C4-2B (cell line): Measurements from ENCODE around the gene SOX9.
"Not testable (repeated sequence)": the region's sequence is repeated elsewhere in the genome, so short reads cannot be mapped to it uniquely, and the experiment has no call there.

Source experiments
- H3K27ac ChIP-seq: fragments of 450-650 bp; 2 replicates; pipeline ENCODE4 v1.5.1; 2017
- ZFX ChIP-seq: fragments of 450-650 bp; IDR thresholded peaks from 2 replicates; pipeline ENCODE4 v1.6.1; 2017
- TF ChIP-seq, protein P1 (sequence below): fragments of 450-650 bp; conservative IDR thresholded peaks from 2 replicates; pipeline ENCODE4 v1.5.1; 2017; ENCODE audit warnings: mild to moderate bottlenecking

SOX9 gene

DNA sequence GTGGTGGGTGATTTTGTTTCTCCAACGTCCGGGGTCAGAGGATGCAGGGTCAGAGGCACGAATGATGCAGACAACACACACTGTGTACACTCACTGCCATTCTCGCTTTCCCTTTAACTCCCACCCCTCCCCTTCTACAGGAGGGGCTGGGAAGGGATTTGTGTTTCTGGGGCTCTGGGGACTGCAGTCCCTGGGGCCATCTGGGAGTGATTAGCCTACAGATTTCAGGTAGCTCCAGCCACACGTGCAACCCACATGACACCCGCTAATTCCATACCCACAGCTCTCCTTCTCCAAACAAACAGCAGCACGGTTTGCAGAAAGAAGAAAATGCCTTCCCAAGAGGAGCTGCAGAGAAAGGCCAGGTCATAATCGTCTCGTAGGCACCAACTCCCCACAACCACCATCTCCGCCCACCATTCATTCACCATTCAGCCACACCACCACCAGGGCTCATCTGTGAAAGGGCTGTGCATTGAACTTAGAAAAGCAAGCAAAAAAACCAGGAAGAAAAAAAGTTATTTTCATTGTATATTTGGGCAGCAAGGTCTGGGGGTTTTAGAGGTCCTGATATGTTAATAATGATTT is 9.4 kb upstream of the SOX9 start:
- TF ChIP-seq, protein P1, sequence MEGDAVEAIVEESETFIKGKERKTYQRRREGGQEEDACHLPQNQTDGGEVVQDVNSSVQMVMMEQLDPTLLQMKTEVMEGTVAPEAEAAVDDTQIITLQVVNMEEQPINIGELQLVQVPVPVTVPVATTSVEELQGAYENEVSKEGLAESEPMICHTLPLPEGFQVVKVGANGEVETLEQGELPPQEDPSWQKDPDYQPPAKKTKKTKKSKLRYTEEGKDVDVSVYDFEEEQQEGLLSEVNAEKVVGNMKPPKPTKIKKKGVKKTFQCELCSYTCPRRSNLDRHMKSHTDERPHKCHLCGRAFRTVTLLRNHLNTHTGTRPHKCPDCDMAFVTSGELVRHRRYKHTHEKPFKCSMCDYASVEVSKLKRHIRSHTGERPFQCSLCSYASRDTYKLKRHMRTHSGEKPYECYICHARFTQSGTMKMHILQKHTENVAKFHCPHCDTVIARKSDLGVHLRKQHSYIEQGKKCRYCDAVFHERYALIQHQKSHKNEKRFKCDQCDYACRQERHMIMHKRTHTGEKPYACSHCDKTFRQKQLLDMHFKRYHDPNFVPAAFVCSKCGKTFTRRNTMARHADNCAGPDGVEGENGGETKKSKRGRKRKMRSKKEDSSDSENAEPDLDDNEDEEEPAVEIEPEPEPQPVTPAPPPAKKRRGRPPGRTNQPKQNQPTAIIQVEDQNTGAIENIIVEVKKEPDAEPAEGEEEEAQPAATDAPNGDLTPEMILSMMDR = no peak
- no peak for TF ChIP-seq ZFX
- H3K27ac ChIP-seq = no peak overlapping the region

DNA sequence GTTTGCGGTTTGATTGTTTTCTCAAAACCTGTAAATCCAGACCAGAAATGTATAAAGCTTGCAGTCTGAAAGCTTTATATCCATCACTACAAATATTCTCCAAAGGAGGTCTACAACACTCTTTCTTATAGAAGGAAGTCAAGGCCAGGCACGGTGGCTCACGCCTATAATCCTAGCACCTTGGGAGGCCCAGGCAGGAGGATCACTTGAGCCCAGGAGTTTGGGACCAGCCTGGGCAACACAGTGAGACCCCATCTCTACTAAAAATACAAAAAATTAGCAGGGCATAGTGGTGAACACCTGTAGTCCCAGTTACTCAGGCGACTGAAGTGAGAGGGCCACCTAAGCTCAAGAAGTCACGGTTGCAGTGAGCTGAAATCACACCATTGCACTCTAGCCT is 8.9 kb upstream of the SOX9 start:
- H3K27ac ChIP-seq = not testable (repeated sequence)

DNA sequence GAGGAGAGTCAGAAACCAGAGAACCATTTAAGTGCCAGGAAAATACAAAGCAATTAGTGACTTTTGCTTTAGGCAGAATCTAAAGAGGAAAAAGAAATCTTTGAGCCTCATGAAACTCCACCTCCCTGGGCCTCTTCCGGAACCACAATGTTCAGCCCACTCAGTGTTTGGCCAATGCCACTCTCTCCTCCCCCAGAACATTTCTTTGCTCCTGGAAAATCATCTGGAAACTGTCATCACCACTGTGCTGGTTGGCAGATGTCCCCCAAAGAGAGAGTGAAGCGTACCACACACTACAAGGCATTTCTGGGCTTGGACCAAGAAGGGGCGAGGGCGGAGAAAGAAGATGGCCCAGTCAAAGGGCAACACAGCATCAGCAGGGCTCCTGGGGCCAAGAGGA is 7.1 kb upstream of the SOX9 start:
- peak; percentile 14; the same call in 1 of the 2 replicates for TF ChIP-seq ZFX
- TF ChIP-seq, protein P1 = no peak
- H3K27ac ChIP-seq = no peak overlapping the region

DNA sequence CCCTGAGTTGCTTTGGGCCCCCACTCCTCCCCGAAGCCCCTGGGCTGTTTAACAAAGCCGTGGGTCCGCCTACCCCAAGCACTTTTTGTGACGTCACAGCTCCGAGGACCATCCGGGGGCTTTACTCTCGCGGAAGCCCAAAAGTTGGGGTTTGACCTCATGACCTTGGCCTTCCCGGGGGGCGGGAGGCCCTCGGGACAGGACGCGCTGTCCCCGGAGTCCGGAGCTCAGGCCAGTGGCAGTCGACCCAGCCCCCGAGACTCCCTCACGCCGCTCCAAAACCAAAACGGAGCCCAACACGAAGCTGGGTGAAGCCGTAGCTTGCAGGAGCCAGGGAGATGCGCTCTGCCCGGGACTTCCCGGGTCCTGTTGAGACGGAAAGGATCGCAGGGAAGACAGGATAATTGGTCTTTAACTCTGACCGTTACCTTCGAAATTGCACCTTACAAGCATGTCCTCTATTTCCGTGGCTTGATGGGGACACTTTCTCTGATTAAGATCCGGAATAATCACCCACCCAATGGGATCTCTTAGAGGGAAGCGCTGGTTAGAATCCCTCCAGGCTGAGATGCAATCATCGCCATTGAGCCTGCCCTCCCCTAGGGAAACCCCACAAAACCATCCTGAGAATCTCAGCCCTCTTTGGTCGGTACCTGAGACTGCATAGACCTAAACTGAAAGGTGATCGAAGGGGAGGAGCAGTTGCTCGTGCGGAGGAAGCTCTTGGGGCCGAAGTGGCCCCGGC is 4.9 kb upstream of the SOX9 start:
- TF ChIP-seq, protein P1 = no peak
- no peak for TF ChIP-seq ZFX
- H3K27ac ChIP-seq = no peak overlapping the region

DNA sequence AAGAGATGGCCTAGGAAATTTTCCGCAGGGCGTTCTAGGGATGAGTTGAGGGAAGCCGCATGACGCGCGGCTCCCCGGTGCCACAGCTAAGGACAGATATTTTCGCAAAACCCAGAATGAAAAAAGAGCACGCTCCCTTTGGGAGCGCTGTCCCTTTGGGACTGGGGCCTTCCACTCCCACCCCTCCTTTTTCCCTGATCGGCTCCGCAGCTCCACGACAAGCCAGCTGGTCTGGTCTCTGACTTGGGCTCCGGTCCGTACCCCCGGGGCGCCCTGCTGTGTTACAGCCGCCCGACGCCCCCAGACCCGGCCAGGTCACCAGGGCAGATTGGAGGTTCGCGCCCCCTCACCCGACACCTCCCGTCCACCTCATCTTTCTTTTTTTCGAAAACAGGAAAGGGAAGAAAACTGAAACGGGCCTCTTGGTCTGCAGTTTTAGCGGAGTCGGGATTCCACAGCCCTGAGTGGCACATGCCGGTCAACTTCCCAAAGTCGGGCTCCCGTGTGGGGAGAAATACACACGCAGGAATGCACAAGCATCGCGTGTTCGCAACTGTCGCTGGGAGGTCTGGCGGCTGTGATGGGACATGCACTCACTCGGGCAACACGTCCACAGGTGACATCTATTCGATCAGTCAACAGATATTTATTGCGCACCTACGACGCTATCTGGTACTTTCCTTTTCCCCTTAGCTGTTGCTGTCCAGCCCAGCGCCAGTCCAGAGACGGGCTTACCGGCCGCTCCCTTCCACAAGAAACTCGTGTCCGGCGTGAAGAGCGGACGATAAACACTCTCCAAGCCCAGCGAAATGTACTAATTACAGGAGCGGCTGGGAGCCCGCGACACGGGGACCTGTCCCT is 3.9 kb upstream of the SOX9 start:
- TF ChIP-seq, protein P1 = no peak
- TF ChIP-seq ZFX = no peak
- no peak overlapping the region for H3K27ac ChIP-seq

DNA sequence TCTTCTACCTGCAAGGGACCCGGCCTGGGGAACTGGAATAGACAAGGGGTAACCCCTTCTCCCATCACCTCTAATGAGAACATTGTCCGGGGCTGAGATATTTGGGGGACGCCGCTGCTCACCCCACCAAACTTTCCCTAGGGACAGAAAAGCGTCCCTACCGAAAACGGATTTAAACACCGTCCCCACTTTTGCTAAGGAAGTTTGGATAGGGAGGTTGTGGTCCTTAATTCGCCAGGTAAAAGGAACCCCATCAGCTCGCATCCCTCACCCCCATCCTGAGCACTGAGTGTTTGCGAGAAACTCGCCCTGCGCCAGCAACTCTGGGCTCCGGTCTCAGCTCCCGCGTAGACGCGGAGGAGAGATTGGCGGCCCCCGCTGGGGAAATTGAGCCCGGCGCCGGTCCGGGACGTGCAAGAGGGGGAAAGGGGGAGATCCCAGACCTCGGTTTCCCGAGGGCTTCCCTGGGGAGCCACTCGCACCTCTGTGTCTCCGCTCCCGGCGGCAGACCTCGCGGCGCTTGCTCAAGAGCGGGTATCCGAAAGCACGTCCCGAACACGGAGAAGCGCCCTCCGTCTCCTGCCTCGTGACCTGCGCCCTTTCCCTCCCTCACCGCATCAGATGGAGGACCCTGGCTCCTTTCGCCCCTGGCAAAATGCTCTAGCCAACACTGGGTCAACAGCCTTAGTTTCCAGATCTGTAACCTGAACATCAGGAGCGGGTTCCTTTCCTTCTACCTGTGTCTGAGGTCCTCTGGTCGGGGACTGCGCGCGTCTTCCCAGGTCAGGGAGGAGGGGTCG is 3.1 kb upstream of the SOX9 start:
- TF ChIP-seq ZFX = no peak
- H3K27ac ChIP-seq = no peak overlapping the region

DNA sequence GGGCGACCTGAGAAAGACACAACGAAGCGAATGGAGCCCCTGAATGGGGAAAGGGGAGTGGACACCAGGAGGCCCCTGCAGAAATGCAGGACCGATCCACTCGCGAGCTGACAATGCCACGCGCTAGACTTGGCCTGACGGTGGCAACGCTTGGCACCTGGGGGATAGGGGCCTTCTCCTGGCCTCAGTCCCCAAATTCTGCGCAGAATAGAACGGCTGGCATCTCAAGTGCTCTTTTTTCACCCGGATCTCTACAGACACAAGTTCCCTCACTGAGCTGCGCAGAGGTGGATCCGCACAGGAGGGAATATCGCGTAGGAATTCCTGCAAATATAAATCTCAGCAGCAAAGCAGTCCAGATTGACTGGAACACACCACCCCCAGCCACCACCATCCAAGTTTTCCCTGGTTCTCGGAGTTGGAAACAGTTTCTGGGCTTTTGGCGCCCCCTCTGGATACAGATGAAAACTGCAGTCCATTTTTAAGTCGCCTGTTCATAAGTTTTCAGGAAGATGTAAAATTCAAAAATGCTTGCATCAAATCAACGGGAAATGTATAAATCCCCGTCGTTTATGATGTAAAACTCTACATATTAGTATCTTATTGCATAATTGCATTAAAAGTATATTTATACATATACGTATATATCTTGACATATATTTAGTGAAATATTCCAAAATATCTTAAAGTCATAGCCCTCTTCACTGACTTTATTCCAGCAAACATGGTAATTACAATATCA is 2.3 kb upstream of the SOX9 start:
- no peak overlapping the region for H3K27ac ChIP-seq
- TF ChIP-seq, protein P1 = peak; percentile 94
- TF ChIP-seq ZFX = no peak
